ENCODE results near the gene DIO3. TPM values are rescaled to one million over a fixed set of nuclear protein-coding genes. Genes with fewer than 3 reads are reported as not detected.

DIO3 gene
- total and polyA plus RNA-seq, 2 donors (not counting 1 experiment from before 2014, with no cell fraction given) = not detected

DNA sequence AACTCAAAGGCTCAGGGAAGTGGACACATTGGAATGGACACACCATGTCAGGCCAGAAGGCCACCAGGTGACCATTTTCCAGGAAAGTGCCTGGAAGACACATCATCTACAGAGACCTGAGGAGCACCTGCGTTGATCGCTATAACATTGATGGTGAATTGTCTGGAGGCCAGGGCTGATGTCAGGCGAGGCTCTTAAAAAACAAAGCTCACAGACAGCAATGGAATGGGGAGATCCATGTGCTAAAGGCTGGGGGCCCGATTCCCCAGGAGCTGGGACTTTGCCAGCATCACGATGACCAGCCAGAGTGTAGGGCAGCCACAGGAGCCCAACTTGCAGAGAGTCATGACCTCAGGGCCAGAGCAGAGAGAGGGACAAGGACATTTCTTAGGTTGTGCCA lies 30.3 kb downstream of the DIO3 start:
- Histone ChIP-seq H4K20me1 (ENCODE audit: control insufficient read depth, insufficient read depth, low read length, poor library complexity, severe bottlenecking) (no peaks in the 10 kb centered on the region), H3K27ac (ENCODE audit: low read length in 2 of 2) (no peak overlapping the region), H3K4me2 (replicated peaks; ENCODE audit: low read depth, low read length, poor library complexity, severe bottlenecking) (no peak overlapping the region), H3K79me2 (ENCODE audit: control insufficient read depth, insufficient read depth, low read length) (no peaks in the 10 kb centered on the region), H3K36me3 (replicated peaks in 1 of 2; ENCODE audit: control extremely low read depth in 1 of 2, control insufficient read depth in 1 of 2, extremely low read depth in 1 of 2, insufficient read depth in 2 of 2, low read length in 1 of 2) (no peaks in the 10 kb centered on the region), H3K9me3 (ENCODE audit: control extremely low read depth in 1 of 3, control insufficient read depth in 2 of 3, insufficient read depth in 1 of 3, low read length in 2 of 3) (peaks cover 0 to 28% (median 7%) of the 10 kb centered on the region in 3 donors), H2AFZ (ENCODE audit: insufficient read depth, low read depth, low read length, poor library complexity, severe bottlenecking) (no peak overlapping the region), H3K4me1 (ENCODE audit: control insufficient read depth in 2 of 2, insufficient read depth in 2 of 2, low read length in 2 of 2) (peaks cover 8 to 10% of the 10 kb centered on the region in 2 donors), H3K9ac (ENCODE audit: low read length) (no peak overlapping the region), H3K4me3 (ENCODE audit: control extremely low read depth in 1 of 5, extremely low read depth in 1 of 5, insufficient read depth in 1 of 5, low read depth in 2 of 5, low read length in 4 of 5) (no peak overlapping the region), H3K27me3 (replicated peaks in 1 of 4; ENCODE audit: control extremely low read depth in 1 of 4, control insufficient read depth in 3 of 4, insufficient read depth in 4 of 4, low read length in 3 of 4) (no peaks in the 10 kb centered on the region)
- POLR2A ChIA-PET = no interaction called here
- H3K27ac Mint-ChIP-seq = no peak overlapping the region
- peaks cover 20% of the 10 kb centered on the region for H3K4me1 Mint-ChIP-seq
- H3K9me3 Mint-ChIP-seq (ENCODE audit: insufficient read depth) = peaks cover 2% of the 10 kb centered on the region
- CTCF ChIA-PET = no interaction called here
- TF ChIP-seq, protein P1, sequence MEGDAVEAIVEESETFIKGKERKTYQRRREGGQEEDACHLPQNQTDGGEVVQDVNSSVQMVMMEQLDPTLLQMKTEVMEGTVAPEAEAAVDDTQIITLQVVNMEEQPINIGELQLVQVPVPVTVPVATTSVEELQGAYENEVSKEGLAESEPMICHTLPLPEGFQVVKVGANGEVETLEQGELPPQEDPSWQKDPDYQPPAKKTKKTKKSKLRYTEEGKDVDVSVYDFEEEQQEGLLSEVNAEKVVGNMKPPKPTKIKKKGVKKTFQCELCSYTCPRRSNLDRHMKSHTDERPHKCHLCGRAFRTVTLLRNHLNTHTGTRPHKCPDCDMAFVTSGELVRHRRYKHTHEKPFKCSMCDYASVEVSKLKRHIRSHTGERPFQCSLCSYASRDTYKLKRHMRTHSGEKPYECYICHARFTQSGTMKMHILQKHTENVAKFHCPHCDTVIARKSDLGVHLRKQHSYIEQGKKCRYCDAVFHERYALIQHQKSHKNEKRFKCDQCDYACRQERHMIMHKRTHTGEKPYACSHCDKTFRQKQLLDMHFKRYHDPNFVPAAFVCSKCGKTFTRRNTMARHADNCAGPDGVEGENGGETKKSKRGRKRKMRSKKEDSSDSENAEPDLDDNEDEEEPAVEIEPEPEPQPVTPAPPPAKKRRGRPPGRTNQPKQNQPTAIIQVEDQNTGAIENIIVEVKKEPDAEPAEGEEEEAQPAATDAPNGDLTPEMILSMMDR (IDR thresholded peaks at IDR 0.05) = no peak
- no peak for TF ChIP-seq EZH2 (IDR thresholded peaks at IDR 0.05; ENCODE audit: borderline replicate concordance, insufficient read depth, low read depth, low read length, poor library complexity, severe bottlenecking)
- 95% methylated on average over 5 of the region's 5 CpGs for WGBS (ENCODE audit: insufficient coverage)
- ATAC-seq (ENCODE audit: low read depth) (no peak), DNase-seq (no peak)
- intact Hi-C loops (cut with micrococcal nuclease) = no loop called here
- H3K4me3 Mint-ChIP-seq = no peak overlapping the region
- no peaks in the 10 kb centered on the region for H3K27me3 Mint-ChIP-seq

DNA sequence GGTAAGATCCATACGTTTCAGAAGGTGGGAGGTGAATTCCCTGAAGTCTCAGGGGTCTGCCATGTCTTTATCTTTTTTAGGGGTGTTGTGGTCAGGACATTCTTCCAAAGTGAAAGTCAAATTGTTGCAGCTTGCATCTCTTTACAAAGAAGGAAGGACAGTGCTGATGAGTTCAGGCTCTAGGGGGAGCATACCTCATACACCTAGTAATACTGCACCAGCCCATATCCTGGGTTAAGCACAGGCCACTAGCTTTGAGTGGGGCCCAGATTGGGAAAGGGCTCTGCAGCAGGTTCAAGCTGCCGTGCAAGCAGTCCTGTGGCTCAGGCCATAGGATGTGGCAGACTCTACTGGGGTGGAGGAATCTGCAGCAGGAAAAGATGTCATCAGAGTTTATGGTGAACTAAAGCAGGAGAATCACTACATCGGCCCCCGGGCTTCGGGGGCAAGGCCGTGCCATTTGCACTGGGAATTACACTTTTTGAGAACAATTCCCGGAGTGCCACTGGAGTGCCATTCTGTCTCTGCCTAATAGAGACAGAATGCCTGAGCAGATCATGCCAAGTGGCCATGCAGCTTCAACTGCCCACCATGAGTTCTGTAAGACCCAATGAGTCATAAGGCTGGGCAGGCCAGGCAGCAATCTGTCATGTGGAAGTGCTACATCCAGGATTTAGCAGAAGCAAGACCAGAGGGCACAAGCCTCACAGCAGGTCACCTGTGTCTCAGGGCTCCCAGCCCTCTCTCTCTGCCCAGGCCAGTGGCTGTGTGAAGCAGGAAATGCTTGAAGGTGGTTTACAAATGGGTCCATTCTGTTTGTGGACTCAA lies 32.3 kb downstream of the DIO3 start:
- Mint-ChIP-seq H3K4me1 (peaks cover 34% of the 10 kb centered on the region), H3K9me3 (ENCODE audit: insufficient read depth) (peaks cover 2% of the 10 kb centered on the region), H3K4me3 (no peak overlapping the region), H3K27me3 (no peaks in the 10 kb centered on the region), H3K27ac (no peak overlapping the region)
- Histone ChIP-seq H3K36me3 (replicated peaks in 1 of 2; ENCODE audit: control extremely low read depth in 1 of 2, control insufficient read depth in 1 of 2, extremely low read depth in 1 of 2, insufficient read depth in 2 of 2, low read length in 1 of 2) (no peaks in the 10 kb centered on the region), H3K27me3 (replicated peaks in 1 of 4; ENCODE audit: control extremely low read depth in 1 of 4, control insufficient read depth in 3 of 4, insufficient read depth in 4 of 4, low read length in 3 of 4) (no peaks in the 10 kb centered on the region), H4K20me1 (ENCODE audit: control insufficient read depth, insufficient read depth, low read length, poor library complexity, severe bottlenecking) (no peaks in the 10 kb centered on the region), H3K9ac (ENCODE audit: low read length) (no peak overlapping the region), H3K4me1 (ENCODE audit: control insufficient read depth in 2 of 2, insufficient read depth in 2 of 2, low read length in 2 of 2) (peaks cover 19 to 20% of the 10 kb centered on the region in 2 donors), H3K4me3 (ENCODE audit: control extremely low read depth in 1 of 5, extremely low read depth in 1 of 5, insufficient read depth in 1 of 5, low read depth in 2 of 5, low read length in 4 of 5) (no peak overlapping the region), H2AFZ (ENCODE audit: insufficient read depth, low read depth, low read length, poor library complexity, severe bottlenecking) (no peak overlapping the region), H3K4me2 (replicated peaks; ENCODE audit: low read depth, low read length, poor library complexity, severe bottlenecking) (no peak overlapping the region), H3K9me3 (ENCODE audit: control extremely low read depth in 1 of 3, control insufficient read depth in 2 of 3, insufficient read depth in 1 of 3, low read length in 2 of 3) (peaks cover 0 to 45% (median 7%) of the 10 kb centered on the region in 3 donors), H3K79me2 (ENCODE audit: control insufficient read depth, insufficient read depth, low read length) (no peaks in the 10 kb centered on the region), H3K27ac (ENCODE audit: low read length in 2 of 2) (no peak overlapping the region)
- intact Hi-C loops (cut with micrococcal nuclease) = no loop called here
- TF ChIP-seq, protein P1 (IDR thresholded peaks at IDR 0.05) = no peak
- TF ChIP-seq EZH2 (IDR thresholded peaks at IDR 0.05; ENCODE audit: borderline replicate concordance, insufficient read depth, low read depth, low read length, poor library complexity, severe bottlenecking) = no peak
- DNase-seq = no peak
- ChIA-PET POLR2A (no interaction called here), CTCF (no interaction called here)
- WGBS (ENCODE audit: insufficient coverage) = 90% methylated on average over 7 of the region's 7 CpGs
- ATAC-seq (ENCODE audit: low read depth) = no peak
